HEK293T (cell line): ENCODE data around the gene AGPAT2.
A peak's percentile ranks its signal among the peaks of the same experiment; 100 is the strongest.

Experiments
- CTCF ChIA-PET: fragments of 350-600 bp; formaldehyde crosslinking; extraction: SDS; loops from one replicate; lab custom pipeline; 2021; ENCODE audit warnings: antibody characterized with exemption, inconsistent platforms; lab: Yijun Ruan, JAX
- POLR2A ChIA-PET: fragments of 350-600 bp; formaldehyde crosslinking; extraction: SDS; loops from one replicate; lab custom pipeline; 2020; ENCODE audit warnings: antibody characterized with exemption, inconsistent platforms; lab: Yijun Ruan, JAX
- DNase-seq: peaks from one replicate; pipeline ENCODE4 v3.0.0; 2012; ENCODE audit warnings: mixed read lengths; ENCODE audit errors: extremely low spot score
- ARNT ChIP-seq: fragments of 450-650 bp; IDR thresholded peaks from 2 replicates; pipeline ENCODE4 v1.6.1; 2017; ENCODE audit warnings: mild to moderate bottlenecking
- BHLHE40 ChIP-seq: fragments of 450-650 bp; IDR thresholded peaks from 2 replicates; pipeline ENCODE4 v1.6.1; 2016; ENCODE audit warnings: mild to moderate bottlenecking, moderate library complexity, borderline replicate concordance
- CTBP1 ChIP-seq: fragments of 450-650 bp; IDR thresholded peaks from 2 replicates; pipeline ENCODE4 v1.6.1; 2016; ENCODE audit warnings: borderline replicate concordance
- ELF4 ChIP-seq: fragments of 450-650 bp; IDR thresholded peaks from 2 replicates; pipeline ENCODE4 v1.6.1; 2017; ENCODE audit warnings: antibody characterized with exemption
- FOXA1 ChIP-seq: fragments of 450-650 bp; IDR thresholded peaks from 2 replicates; pipeline ENCODE4 v1.6.1; 2016; ENCODE audit warnings: mild to moderate bottlenecking
- FOXK2 ChIP-seq: fragments of 450-650 bp; IDR thresholded peaks from 2 replicates; pipeline ENCODE4 v1.6.1; 2016; ENCODE audit warnings: mild to moderate bottlenecking
- FOXM1 ChIP-seq: fragments of 450-650 bp; IDR thresholded peaks from 2 replicates; pipeline ENCODE4 v1.6.1; 2017; ENCODE audit warnings: mild to moderate bottlenecking, borderline replicate concordance
- HDGF ChIP-seq: fragments of 450-650 bp; IDR thresholded peaks from 2 replicates; pipeline ENCODE4 v1.6.1; 2017; ENCODE audit warnings: antibody characterized with exemption, borderline replicate concordance
- L3MBTL2 ChIP-seq: fragments of 450-650 bp; conservative IDR thresholded peaks from 2 replicates; pipeline ENCODE4 v1.6.1; 2016; ENCODE audit warnings: mild to moderate bottlenecking
- LEF1 ChIP-seq: fragments of 450-650 bp; IDR thresholded peaks from 2 replicates; pipeline ENCODE4 v1.6.1; 2017; ENCODE audit warnings: mild to moderate bottlenecking, borderline replicate concordance
- NFRKB ChIP-seq: fragments of 450-650 bp; IDR thresholded peaks from 2 replicates; pipeline ENCODE4 v1.6.1; 2016; ENCODE audit warnings: mild to moderate bottlenecking, moderate library complexity
- SP1 ChIP-seq: fragments of 450-650 bp; IDR thresholded peaks from 2 replicates; pipeline ENCODE4 v1.6.1; 2017
- SUZ12 ChIP-seq: fragments of 450-650 bp; IDR thresholded peaks from 2 replicates; pipeline ENCODE4 v1.6.1; 2016; ENCODE audit warnings: mild to moderate bottlenecking
- TARDBP ChIP-seq: fragments of 450-650 bp; IDR thresholded peaks from 2 replicates; pipeline ENCODE4 v1.6.1; 2016
- ZNF384 ChIP-seq: fragments of 450-650 bp; IDR thresholded peaks from 2 replicates; pipeline ENCODE4 v1.6.1; 2016
- TF ChIP-seq, protein P1 (sequence below): fragments of 450-650 bp; IDR thresholded peaks from 2 replicates; pipeline ENCODE4 v1.6.1; 2016

Gene AGPAT2

DNA sequence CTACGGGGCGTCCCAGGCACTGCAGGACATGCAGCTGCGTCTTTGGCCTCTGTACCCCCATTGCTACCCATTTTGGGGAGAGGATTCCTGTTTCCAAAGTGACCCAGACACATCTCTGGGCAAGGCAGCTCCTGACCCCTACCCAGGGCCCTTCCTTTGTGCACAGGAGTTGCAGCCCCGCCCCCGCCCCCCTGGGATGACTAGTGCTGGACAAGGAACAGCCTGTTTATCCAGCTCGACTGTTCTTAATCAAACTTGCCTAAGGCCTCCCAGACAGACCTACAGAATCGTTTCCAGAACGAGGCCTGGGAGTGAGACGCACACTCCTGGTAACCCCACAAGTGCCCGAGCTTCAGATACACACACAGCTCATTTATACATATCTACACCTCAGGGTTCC lies 38.4 kb upstream of the AGPAT2 start:
- POLR2A ChIA-PET = no interaction called here
- CTCF ChIA-PET = no interaction called here
- no peak for DNase-seq
- TF ChIP-seq NFRKB = no peak
- TF ChIP-seq ZNF384 = no peak
- no peak for TF ChIP-seq ARNT
- TF ChIP-seq, protein P1, sequence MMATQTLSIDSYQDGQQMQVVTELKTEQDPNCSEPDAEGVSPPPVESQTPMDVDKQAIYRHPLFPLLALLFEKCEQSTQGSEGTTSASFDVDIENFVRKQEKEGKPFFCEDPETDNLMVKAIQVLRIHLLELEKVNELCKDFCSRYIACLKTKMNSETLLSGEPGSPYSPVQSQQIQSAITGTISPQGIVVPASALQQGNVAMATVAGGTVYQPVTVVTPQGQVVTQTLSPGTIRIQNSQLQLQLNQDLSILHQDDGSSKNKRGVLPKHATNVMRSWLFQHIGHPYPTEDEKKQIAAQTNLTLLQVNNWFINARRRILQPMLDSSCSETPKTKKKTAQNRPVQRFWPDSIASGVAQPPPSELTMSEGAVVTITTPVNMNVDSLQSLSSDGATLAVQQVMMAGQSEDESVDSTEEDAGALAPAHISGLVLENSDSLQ = no peak
- no peak for TF ChIP-seq FOXK2
- TF ChIP-seq L3MBTL2 = no peak
- TF ChIP-seq TARDBP = no peak
- TF ChIP-seq CTBP1 = no peak
- TF ChIP-seq HDGF = no peak
- no peak for TF ChIP-seq SP1
- TF ChIP-seq ELF4 = no peak

GRCh38 chr9:136724772-136725171 lies 37.5 kb upstream of the AGPAT2 start:
- TF ChIP-seq FOXA1 (no peak), CTBP1 (no peak), HDGF (no peak), BHLHE40 (no peak), FOXK2 (no peak), ZNF384 (no peak), FOXM1 (no peak), LEF1 (no peak), L3MBTL2 (no peak), ELF4 (no peak), SUZ12 (no peak), NFRKB (no peak), ARNT (no peak), SP1 (no peak), TARDBP (no peak)
- TF ChIP-seq, protein P1 = no peak
- ChIA-PET CTCF (no interaction called here), POLR2A (no interaction called here)
- DNase-seq = no peak

GRCh38 chr9:136723989-136724388 lies 36.7 kb upstream of the AGPAT2 start:
- CTCF ChIA-PET = no interaction called here
- POLR2A ChIA-PET = interaction anchor here (2.5 kb wide), 1 partner anchor 9 kb away, joined by 16 read pairs; no protein-coding TSS in a partner anchor
- no peak for DNase-seq
- TF ChIP-seq HDGF (no peak), FOXM1 (no peak), FOXK2 (no peak), ELF4 (no peak), SUZ12 (no peak), SP1 (no peak)

DNA sequence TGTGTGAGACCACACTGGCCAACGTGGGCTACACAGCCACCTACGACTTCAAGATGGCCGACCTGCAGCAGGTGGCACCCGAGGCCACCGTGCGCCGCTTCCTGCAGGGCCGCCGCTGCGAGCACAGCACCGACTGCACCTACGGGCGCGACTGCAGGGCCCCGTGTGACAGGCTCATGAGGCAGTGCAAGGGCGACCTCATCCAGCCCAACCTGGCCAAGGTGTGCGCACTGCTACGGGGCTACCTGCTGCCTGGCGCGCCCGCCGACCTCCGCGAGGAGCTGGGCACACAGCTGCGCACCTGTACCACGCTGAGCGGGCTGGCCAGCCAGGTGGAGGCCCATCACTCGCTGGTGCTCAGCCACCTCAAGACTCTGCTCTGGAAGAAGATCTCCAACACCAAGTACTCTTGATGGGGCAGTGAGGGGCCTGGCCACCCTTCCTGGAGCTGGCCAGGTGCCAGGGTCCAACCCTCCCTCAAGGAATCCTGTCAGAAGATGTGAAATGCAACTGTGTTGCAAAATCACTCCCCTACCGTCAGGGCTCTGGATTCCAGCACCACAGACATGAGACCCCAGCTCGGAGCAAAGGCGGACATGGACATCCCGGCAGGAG lies 36.2 kb upstream of the AGPAT2 start:
- TF ChIP-seq CTBP1 = no peak
- TF ChIP-seq HDGF = 0 out of 2 replicates have a peak, but pooled peaks have one; percentile 28
- ChIA-PET CTCF (no interaction called here), POLR2A (interaction anchor here (1.1 to 2.5 kb wide), 2 partner anchors 9 to 83 kb away, joined by 3 to 16 read pairs; no protein-coding TSS in a partner anchor)
- no peak for DNase-seq

- DNase-seq = no peak
- CTCF ChIA-PET = no interaction called here
- no peak for TF ChIP-seq LEF1
- no peak for TF ChIP-seq HDGF
- TF ChIP-seq, protein P1 = no peak
- no peak for TF ChIP-seq ELF4
- TF ChIP-seq FOXM1 = no peak
- POLR2A ChIA-PET = interaction anchor here (1.1 to 2.5 kb wide), 2 partner anchors 8 to 84 kb away, joined by 3 to 16 read pairs; no protein-coding TSS in a partner anchor
Observed at GRCh38 chr9:136722969-136723356, 35.7 kb upstream of the AGPAT2 start.

- POLR2A ChIA-PET = interaction anchor here (1.1 to 2.5 kb wide), 2 partner anchors 8 to 85 kb away, joined by 3 to 16 read pairs; no protein-coding TSS in a partner anchor
- CTCF ChIA-PET = no interaction called here
- no peak for DNase-seq
- TF ChIP-seq ARNT (no peak), ZNF384 (no peak), FOXA1 (no peak), ELF4 (no peak), CTBP1 (no peak), SP1 (no peak), BHLHE40 (no peak), TARDBP (no peak), SUZ12 (no peak), HDGF (no peak), LEF1 (no peak), L3MBTL2 (no peak), FOXK2 (no peak), NFRKB (no peak), FOXM1 (no peak)
- TF ChIP-seq, protein P1 = no peak
Observed at GRCh38 chr9:136722093-136722968, 35.1 kb upstream of the AGPAT2 start.
